ENCODE measurements around the gene NPY. TPM values are rescaled to one million over a fixed set of nuclear protein-coding genes. Genes with fewer than 3 reads are reported as not detected.
A peak's percentile ranks its signal among the peaks of the same experiment; 100 is the strongest.

Gene NPY
- total RNA-seq, 2 donors from 2014 or later, result not detected

DNA sequence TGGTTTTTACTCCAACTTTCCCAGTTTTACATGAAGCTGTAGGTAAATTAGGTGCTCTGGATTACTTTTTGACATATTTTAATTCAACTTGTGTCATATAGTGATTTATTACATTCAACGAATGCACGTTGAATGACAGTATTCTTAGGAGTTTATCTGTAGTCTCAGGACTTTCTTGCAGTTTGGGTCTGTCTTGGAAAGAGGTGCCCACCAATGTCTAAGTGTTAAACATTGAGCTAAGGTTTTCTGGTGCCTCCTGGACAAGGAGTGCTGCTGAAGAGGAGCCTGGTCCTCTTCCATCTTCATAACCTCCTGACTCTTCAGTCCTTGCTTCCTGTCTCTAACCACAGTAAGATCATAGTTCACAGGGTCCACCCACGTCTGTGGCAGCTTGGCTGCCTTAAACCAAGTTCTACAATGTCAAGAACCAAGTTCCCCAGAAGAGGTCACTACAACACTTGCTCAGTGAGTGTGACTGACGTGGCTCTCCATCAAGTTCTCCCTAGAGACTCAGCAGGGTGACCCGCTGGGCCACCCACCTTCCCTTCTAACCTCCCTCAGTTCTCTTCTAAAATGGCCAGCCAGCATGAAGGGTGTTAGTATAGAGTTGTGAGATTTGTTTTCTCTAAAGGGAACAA lies 6.1 kb downstream of the NPY start:
- ATAC-seq, result peak; percentile 77
- peaks cover 63% of the 10 kb centered on the region for H3K27me3 Mint-ChIP-seq

GRCh38 chr7:24291271-24291670 lies 7.3 kb downstream of the NPY start:
- DNase-seq (no peak), ATAC-seq (no peak)
- no peaks in the 10 kb centered on the region for H3K9me3 ChIP-seq (ENCODE audit: control insufficient read depth, low read length, poor library complexity, severe bottlenecking)
- peaks cover 4% of the 10 kb centered on the region for H3K4me1 Mint-ChIP-seq
- no peak overlapping the region for H3K27ac Mint-ChIP-seq
- H3K36me3 Mint-ChIP-seq (ENCODE audit: low read depth), result no peaks in the 10 kb centered on the region
- H3K27me3 Mint-ChIP-seq, result peaks cover 54% of the 10 kb centered on the region
- H3K4me3 Mint-ChIP-seq, result no peak overlapping the region

More for the DNA sequence above, 6.1 kb downstream of the NPY start:
- DNase-seq, result no peak
- Mint-ChIP-seq H3K36me3 (ENCODE audit: low read depth) (no peaks in the 10 kb centered on the region), H3K27ac (peak overlapping the region; percentile 21), H3K4me3 (no peak overlapping the region), H3K4me1 (peaks cover 8% of the 10 kb centered on the region)
- H3K9me3 ChIP-seq (ENCODE audit: control insufficient read depth, low read length, poor library complexity, severe bottlenecking), result no peaks in the 10 kb centered on the region

DNA sequence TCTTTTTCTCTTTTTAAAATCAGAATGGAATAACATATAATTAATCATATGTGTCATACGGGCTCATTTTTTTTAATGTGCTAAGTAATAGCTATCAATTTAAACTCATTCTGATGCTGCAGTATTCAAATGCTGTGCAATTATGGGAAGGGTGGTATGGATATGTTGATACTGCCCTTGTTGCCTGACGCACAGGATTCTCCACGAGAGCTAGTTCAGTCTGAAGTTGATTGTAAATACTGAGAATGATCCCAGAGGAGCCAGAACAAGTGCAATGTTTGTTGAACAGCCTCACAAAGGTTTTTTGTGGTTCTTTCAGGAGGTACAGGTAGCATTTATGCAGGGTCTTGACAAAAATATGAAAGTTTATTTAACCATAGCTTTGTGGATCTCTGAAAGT lies 13.4 kb downstream of the NPY start:
- H3K4me3 Mint-ChIP-seq, result no peak overlapping the region
- no peak overlapping the region for H3K27ac Mint-ChIP-seq
- H3K36me3 Mint-ChIP-seq (ENCODE audit: low read depth), result peaks cover 4% of the 10 kb centered on the region
- no peaks in the 10 kb centered on the region for H3K9me3 ChIP-seq (ENCODE audit: control insufficient read depth, low read length, poor library complexity, severe bottlenecking)
- ATAC-seq, result no peak
- H3K27me3 Mint-ChIP-seq, result peaks cover 25% of the 10 kb centered on the region
- DNase-seq, result no peak
- H3K4me1 Mint-ChIP-seq, result no peaks in the 10 kb centered on the region

DNA sequence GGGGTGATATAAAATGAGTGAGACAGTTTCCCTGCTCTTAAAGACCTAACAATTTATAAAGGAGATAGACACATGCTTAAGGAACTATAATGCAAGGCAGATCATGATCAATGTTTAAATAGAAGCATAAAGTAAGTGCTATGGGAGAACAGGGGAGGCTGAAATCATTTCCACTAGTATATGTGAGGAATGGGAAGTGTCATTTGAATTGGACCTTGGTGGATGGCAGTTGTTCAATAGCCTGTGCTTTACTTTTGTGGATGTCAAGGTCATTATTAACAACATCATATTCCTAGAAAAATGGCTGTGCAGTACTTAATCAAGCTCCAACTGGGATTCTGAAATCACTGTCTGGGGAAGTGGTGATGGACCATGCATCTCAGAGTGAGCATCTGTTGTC lies 14.7 kb downstream of the NPY start:
- peaks cover 4% of the 10 kb centered on the region for H3K36me3 Mint-ChIP-seq (ENCODE audit: low read depth)
- H3K27me3 Mint-ChIP-seq, result peaks cover 27% of the 10 kb centered on the region
- H3K4me1 Mint-ChIP-seq, result no peaks in the 10 kb centered on the region
- no peak overlapping the region for H3K27ac Mint-ChIP-seq
- no peaks in the 10 kb centered on the region for H3K9me3 ChIP-seq (ENCODE audit: control insufficient read depth, low read length, poor library complexity, severe bottlenecking)
- no peak for DNase-seq
- no peak overlapping the region for H3K4me3 Mint-ChIP-seq
- ATAC-seq, result no peak

DNA sequence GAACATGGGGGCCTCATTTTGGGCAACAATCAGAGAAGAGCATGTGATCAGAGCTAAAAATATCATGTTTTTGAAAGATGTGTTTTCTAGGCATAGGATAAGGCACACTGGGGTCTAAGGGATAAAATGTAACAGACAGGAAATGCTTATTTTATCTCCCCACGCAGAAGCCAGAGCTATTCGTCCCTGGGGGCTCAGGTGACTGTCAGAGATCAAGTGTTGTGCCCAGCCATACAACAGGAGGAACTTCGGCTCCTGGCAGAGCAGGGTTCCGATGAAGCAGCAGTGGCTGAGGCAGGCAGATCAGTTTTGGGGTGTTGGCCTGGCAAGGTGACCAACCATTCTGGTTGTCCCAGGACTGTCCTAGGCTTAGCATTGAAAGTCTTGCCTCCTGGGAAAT lies 15.2 kb downstream of the NPY start:
- H3K27ac Mint-ChIP-seq, result no peak overlapping the region
- peaks cover 4% of the 10 kb centered on the region for H3K36me3 Mint-ChIP-seq (ENCODE audit: low read depth)
- no peaks in the 10 kb centered on the region for H3K9me3 ChIP-seq (ENCODE audit: control insufficient read depth, low read length, poor library complexity, severe bottlenecking)
- peaks cover 28% of the 10 kb centered on the region for H3K27me3 Mint-ChIP-seq
- DNase-seq (no peak), ATAC-seq (no peak)
- no peaks in the 10 kb centered on the region for H3K4me1 Mint-ChIP-seq
- H3K4me3 Mint-ChIP-seq, result no peak overlapping the region

GRCh38 chr7:24301703-24302102 lies 17.7 kb downstream of the NPY start:
- ATAC-seq, result no peak
- no peak for DNase-seq
- no peaks in the 10 kb centered on the region for H3K9me3 ChIP-seq (ENCODE audit: control insufficient read depth, low read length, poor library complexity, severe bottlenecking)
- Mint-ChIP-seq H3K4me1 (no peaks in the 10 kb centered on the region), H3K27me3 (peaks cover 40% of the 10 kb centered on the region), H3K36me3 (ENCODE audit: low read depth) (peaks cover 4% of the 10 kb centered on the region), H3K4me3 (no peak overlapping the region), H3K27ac (no peak overlapping the region)

DNA sequence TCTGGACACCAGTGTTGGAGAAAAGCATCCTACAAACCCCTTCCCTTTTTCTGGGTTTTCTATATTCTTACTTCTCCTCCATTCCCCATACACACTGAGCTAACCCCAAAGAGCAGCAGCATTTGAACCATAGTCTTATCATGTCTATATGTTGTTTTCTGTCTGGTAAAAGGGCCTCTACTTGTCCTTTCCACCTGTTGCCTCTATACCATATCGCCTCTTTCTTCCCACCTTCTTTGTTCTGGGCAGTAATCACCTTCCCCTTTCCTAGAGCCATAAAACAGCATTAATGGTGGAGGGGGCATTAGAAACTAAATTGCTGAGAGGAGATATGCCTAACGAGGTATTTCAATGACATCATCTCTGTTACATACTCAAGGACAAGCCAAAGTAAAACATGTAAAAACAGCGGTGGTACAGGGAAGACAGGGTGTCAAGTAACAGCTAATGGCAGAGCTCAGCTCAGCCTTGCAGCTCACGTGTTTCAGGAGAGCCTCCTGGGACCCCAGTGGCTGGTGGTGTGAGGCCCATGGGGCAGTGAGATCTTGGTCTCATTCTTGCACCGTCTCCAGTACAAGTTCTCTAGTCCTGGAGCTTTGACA lies 20.6 kb downstream of the NPY start:
- no peaks in the 10 kb centered on the region for H3K9me3 ChIP-seq (ENCODE audit: control insufficient read depth, low read length, poor library complexity, severe bottlenecking)
- ATAC-seq (no peak), DNase-seq (no peak)
- Mint-ChIP-seq H3K4me3 (no peak overlapping the region), H3K4me1 (no peaks in the 10 kb centered on the region), H3K36me3 (ENCODE audit: low read depth) (peaks cover 4% of the 10 kb centered on the region), H3K27me3 (peaks cover 33% of the 10 kb centered on the region), H3K27ac (no peak overlapping the region)

GRCh38 chr7:24307326-24307725 lies 23.3 kb downstream of the NPY start:
- H3K4me1 Mint-ChIP-seq, result no peaks in the 10 kb centered on the region
- no peak for ATAC-seq
- peaks cover 36% of the 10 kb centered on the region for H3K27me3 Mint-ChIP-seq
- no peaks in the 10 kb centered on the region for H3K36me3 Mint-ChIP-seq (ENCODE audit: low read depth)
- H3K4me3 Mint-ChIP-seq, result no peak overlapping the region
- DNase-seq, result no peak
- no peaks in the 10 kb centered on the region for H3K9me3 ChIP-seq (ENCODE audit: control insufficient read depth, low read length, poor library complexity, severe bottlenecking)
- no peak overlapping the region for H3K27ac Mint-ChIP-seq

DNA sequence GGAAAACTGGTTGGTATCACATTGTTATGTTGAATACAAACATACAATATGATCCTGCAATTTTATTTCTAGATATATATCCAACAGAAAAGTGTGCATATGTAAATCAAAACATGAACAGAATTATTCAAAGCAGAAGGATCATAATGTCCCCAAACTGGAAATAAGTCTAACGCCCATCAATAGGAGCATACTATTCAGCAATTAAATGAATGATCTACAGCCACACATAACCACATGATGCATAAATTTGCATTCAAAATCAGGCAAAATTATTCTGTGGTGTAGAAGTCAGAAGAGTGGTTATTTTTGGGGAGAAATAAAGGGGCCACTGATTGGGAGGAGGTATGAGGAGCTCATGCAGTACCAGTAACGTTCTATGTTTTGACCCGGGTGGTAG lies 28.6 kb downstream of the NPY start:
- H3K9me3 ChIP-seq (ENCODE audit: control insufficient read depth, low read length, poor library complexity, severe bottlenecking), result no peaks in the 10 kb centered on the region
- DNase-seq (no peak), ATAC-seq (no peak)
- Mint-ChIP-seq H3K4me3 (no peak overlapping the region), H3K27me3 (peaks cover 28% of the 10 kb centered on the region), H3K27ac (no peak overlapping the region), H3K36me3 (ENCODE audit: low read depth) (no peaks in the 10 kb centered on the region), H3K4me1 (no peaks in the 10 kb centered on the region)

DNA sequence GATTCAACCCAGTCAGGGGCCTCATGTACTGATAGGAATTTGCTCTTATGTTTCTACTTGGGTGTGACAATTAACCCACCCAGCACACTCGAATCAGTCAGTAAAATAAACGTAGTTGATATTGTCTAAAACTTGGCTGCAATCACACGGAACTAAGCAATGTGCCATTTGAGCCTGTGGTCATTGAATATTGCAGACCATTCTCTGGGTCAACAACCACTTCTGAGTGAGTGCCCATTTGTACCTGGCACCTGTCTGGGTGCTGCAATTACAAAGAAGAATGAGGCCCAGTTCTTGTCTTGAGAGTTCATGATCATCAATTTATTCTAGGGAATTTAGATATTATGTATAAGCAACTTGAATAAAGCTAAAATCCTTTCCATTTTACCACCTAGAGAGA lies 29.8 kb downstream of the NPY start:
- H3K27me3 Mint-ChIP-seq, result peaks cover 37% of the 10 kb centered on the region
- no peak for ATAC-seq
- H3K4me1 Mint-ChIP-seq, result no peaks in the 10 kb centered on the region

GRCh38 chr7:24316340-24316739 lies 32.4 kb downstream of the NPY start:
- Mint-ChIP-seq H3K36me3 (ENCODE audit: low read depth) (no peaks in the 10 kb centered on the region), H3K4me3 (no peak overlapping the region), H3K27ac (no peak overlapping the region), H3K4me1 (no peaks in the 10 kb centered on the region), H3K27me3 (peaks cover 42% of the 10 kb centered on the region)
- no peaks in the 10 kb centered on the region for H3K9me3 ChIP-seq (ENCODE audit: control insufficient read depth, low read length, poor library complexity, severe bottlenecking)
- DNase-seq, result no peak
- no peak for ATAC-seq

More for the DNA sequence above, 29.8 kb downstream of the NPY start:
- H3K27ac Mint-ChIP-seq, result no peak overlapping the region
- H3K4me3 Mint-ChIP-seq, result no peak overlapping the region
- no peaks in the 10 kb centered on the region for H3K9me3 ChIP-seq (ENCODE audit: control insufficient read depth, low read length, poor library complexity, severe bottlenecking)
- DNase-seq, result no peak
- H3K36me3 Mint-ChIP-seq (ENCODE audit: low read depth), result no peaks in the 10 kb centered on the region

DNA sequence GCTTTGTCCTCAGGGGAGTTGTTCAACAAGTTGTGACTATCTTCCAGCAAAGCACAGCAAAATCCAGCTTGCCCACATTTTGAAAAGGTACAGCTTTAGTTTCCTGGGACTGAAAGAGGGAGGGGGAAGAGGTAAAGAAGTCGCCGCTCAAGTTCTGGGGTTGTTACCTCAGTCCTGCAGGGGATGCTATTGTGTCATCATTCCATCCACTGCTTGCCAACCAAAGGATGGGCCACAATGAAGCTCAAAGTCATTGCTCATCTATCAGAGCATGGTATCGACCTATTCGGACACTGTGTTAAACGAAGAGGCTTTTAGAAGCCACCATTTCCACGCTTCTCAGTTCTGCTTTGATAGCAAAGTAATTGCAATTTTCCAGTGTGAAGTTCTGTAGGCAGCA lies 34.3 kb downstream of the NPY start:
- Mint-ChIP-seq H3K27me3 (peaks cover 53% of the 10 kb centered on the region), H3K27ac (no peak overlapping the region), H3K4me3 (no peak overlapping the region), H3K4me1 (no peaks in the 10 kb centered on the region), H3K36me3 (ENCODE audit: low read depth) (no peaks in the 10 kb centered on the region)
- no peak for ATAC-seq
- DNase-seq, result no peak
- no peaks in the 10 kb centered on the region for H3K9me3 ChIP-seq (ENCODE audit: control insufficient read depth, low read length, poor library complexity, severe bottlenecking)

GRCh38 chr7:24319209-24319608 lies 35.2 kb downstream of the NPY start:
- H3K9me3 ChIP-seq (ENCODE audit: control insufficient read depth, low read length, poor library complexity, severe bottlenecking), result no peaks in the 10 kb centered on the region
- Mint-ChIP-seq H3K27me3 (peaks cover 61% of the 10 kb centered on the region), H3K4me3 (no peak overlapping the region), H3K27ac (no peak overlapping the region), H3K36me3 (ENCODE audit: low read depth) (no peaks in the 10 kb centered on the region), H3K4me1 (no peaks in the 10 kb centered on the region)
- DNase-seq (no peak), ATAC-seq (no peak)

GRCh38 chr7:24323961-24324480 lies 40.0 kb downstream of the NPY start:
- no peaks in the 10 kb centered on the region for H3K36me3 Mint-ChIP-seq (ENCODE audit: low read depth)
- no peak overlapping the region for H3K27ac Mint-ChIP-seq
- DNase-seq, result no peak
- H3K4me3 Mint-ChIP-seq, result no peak overlapping the region
- no peaks in the 10 kb centered on the region for H3K9me3 ChIP-seq (ENCODE audit: control insufficient read depth, low read length, poor library complexity, severe bottlenecking)
- ATAC-seq, result no peak
- H3K4me1 Mint-ChIP-seq, result no peaks in the 10 kb centered on the region
- peaks cover 47% of the 10 kb centered on the region for H3K27me3 Mint-ChIP-seq

Measured in T-helper 17 cell (primary cell).